Jurkat, Clone E6-1 (cell line): ENCODE measurements around the gene UBAC2.

Source experiments
- DNase-seq: peaks from one replicate; pipeline ENCODE4 v3.0.0-alpha.2; 2011; ENCODE audit warnings: low read depth, low spot score
- H3K4me3 ChIP-seq: 2 replicates; pipeline ENCODE4 v1.5.1; 2011; ENCODE audit warnings: mild to moderate bottlenecking, low read length, control low read depth, moderate library complexity

Gene UBAC2

DNA sequence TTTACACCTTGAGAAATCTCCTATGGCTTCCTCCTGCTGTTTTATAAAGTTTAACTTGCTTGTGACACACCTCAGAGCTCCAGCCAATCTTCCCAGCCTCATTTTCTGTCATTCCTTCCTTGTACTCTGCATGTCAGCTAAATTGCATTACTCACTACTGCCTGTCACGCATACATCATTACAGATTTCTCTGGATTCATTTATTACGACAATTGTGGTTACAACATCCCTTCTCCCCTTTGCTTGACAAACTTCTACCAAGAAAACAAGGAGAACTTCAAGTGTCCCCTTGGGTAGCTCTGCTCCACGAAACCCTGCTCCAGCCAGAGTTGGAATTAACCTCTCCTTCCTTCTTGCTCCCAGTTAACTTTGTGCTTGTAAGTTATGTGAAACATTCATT, 79.5 kb downstream of the UBAC2 start:
- DNase-seq = no peak

GRCh38 chr13:99281811-99282263, 81.2 kb downstream of the UBAC2 start:
- no peak for DNase-seq
- H3K4me3 ChIP-seq = no peak overlapping the region

More for the DNA sequence above, 79.5 kb downstream of the UBAC2 start:
- no peak overlapping the region for H3K4me3 ChIP-seq

DNA sequence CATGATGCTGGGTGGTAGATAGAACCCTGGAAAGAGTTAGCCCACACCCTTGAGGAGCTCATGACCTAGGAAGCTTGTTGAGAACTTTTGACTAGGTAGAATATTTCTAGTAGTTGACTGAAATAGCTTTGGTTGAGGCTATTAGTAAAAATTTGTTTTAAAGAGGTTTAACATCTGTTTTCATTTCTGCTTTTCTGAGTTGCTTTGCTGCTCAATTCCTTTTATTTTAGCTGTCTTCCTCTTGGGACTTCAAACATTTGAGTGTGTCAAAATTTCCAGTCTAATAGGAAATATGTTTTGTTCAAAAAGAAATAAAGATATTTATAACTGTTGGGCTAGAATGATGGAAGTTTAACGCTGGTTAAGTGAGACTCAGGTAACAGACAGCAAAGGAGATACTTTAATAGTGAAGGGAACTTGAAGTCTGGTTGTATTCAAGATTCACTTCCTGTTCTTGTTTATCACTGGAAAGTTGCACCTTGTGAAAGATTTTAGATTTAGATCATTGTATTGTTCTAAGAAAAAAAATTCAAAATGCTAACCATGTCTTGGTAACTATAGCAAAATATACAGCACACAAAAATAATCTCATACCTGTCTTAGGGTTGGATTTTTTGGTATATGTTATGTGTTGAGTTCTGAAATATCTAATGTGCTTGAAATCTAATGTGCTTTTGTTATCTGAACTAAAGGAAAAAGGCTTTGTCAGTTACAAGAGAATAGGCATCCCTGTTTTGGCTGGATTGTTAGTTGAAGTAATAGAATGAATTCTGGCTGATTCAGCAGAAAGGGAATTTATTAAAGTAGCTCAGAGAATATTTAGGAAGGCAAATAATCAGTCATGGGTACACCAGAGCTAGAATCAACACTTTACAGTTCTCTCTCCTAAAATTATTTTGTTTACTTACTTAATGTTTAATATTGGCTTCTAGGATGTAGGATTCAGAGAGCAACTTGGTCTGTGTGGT, 81.9 kb downstream of the UBAC2 start:
- no peak for DNase-seq
- H3K4me3 ChIP-seq = no peak overlapping the region

DNA sequence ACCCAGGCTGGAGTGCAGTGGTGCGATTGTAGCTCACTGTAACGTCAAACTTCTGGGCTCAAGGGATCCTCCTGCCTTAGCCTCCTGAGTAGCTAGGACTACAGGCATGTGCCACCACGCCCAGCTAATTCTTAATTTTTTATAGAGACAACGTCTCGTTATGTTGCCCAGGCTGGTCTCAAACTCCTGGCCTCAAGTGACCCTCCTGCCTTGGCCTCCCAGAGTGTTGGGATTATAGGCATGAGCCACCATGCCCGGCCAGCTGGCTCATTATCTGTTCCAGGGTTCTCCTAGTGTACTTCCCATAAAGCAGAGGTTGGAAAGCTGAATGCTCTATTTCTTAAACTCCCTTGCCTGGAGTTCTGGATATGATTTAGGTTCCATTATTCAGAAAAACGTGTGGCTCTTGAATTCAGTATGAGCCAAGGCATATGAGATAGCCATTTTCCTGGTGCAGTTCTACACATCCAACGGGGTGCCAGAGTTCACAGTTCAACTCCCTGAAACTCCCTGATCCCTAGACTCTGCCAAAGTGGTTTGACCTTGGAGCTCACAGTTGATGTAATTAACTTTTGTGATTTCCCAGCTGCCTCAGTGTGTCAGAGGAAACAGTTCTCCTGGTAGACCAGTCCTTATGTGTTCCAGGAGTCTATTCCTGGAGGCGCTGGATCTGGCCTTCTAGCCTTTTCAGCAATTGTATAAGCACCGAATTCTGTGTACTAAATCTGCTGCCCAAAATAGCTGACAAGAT, 85.0 kb downstream of the UBAC2 start:
- H3K4me3 ChIP-seq = no peak overlapping the region
- DNase-seq = no peak

GRCh38 chr13:99287551-99287950, 86.9 kb downstream of the UBAC2 start:
- H3K4me3 ChIP-seq = no peak overlapping the region
- DNase-seq = no peak

GRCh38 chr13:99288089-99288488, 87.4 kb downstream of the UBAC2 start:
- H3K4me3 ChIP-seq = no peak overlapping the region
- no peak for DNase-seq

DNA sequence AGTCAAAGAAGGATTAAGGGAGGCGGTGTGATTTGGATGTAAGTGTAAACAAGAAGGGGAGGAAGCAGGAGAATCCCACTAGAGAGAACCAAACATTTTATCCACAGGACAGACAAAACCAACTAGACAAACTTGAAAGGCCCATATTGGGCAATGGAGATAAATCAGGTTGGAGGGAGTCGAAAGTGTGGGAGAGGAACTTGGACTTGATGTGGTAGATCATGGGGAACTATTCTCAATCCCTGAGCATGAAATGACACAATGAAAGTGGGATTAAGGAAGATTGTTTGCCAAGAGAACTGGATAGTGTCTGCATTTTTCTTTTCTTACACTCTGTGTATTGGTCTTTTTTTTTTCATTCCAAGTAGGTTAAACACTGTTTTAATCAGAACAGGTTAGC, 88.6 kb downstream of the UBAC2 start:
- H3K4me3 ChIP-seq = no peak overlapping the region
- DNase-seq = no peak

GRCh38 chr13:99289674-99290337, 89.2 kb downstream of the UBAC2 start:
- DNase-seq = no peak
- H3K4me3 ChIP-seq = no peak overlapping the region

- DNase-seq = no peak
- no peak overlapping the region for H3K4me3 ChIP-seq
These were observed 90.2 kb downstream of the UBAC2 start for GRCh38 chr13:99290894-99291293.

DNA sequence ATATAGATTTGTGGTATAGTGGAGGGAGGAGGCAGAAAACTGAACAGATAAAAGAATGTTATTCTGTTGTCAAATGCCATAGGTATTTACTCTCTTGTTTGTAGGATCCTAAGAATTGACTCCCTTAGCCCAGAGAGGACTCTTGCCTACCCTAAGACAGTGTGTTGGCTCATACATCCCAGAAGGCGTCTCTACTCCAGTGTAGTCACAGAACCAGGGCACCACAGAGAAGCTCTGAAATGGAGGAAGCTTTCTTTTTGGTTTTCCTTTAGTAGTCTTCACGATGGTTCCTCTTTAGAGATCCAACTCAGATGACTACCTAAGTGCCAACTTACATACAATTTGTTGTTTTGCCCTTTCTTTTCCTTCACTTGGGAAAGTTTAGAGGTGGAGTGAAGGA, 92.5 kb downstream of the UBAC2 start:
- no peak overlapping the region for H3K4me3 ChIP-seq
- no peak for DNase-seq

- H3K4me3 ChIP-seq = no peak overlapping the region
These were observed 93.5 kb downstream of the UBAC2 start for GRCh38 chr13:99294198-99294597.

DNA sequence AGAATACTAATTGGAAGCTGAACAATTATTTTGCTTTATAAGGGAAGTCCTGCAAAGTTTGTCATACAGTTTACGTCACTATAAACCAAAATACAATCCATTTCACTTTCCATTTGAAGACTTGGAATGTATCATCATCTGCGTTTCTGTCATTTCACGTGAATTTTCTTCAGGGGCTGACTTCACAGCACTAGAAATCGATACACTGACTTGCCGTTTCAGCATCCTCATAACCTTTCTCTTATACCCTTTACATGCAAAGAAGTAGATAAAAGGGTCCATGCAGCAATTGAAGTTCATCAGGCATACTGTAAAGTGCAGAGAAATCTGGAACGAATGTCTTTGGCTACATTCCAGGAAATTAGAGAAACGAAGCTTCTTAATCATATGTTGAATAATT, 94.3 kb downstream of the UBAC2 start:
- DNase-seq = no peak
- H3K4me3 ChIP-seq = no peak overlapping the region

More at GRCh38 chr13:99294198-99294597, 93.5 kb downstream of the UBAC2 start:
- DNase-seq = no peak

- DNase-seq = no peak
- no peak overlapping the region for H3K4me3 ChIP-seq
These were observed 95.0 kb downstream of the UBAC2 start for GRCh38 chr13:99295488-99296252.

DNA sequence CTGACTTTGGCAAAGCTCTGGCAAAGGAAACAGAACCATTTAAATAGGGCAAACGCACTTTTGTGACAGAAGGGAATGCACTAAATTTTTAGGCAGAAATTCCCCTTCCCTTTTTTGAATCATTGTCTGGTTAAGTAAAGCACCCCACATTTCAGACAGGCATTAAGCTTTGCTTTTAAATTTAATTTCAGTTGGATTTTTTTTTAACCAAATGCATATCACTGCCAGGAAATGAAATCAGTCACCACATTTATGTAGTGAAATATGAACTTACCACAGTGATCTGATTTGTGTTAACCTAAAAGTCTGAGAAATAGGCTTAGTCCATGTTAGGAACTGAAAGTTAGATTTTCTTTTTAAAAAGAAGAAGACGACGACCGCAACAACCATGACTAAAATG, 95.7 kb downstream of the UBAC2 start:
- no peak overlapping the region for H3K4me3 ChIP-seq
- DNase-seq = no peak

GRCh38 chr13:99297331-99297730, 96.7 kb downstream of the UBAC2 start:
- H3K4me3 ChIP-seq = no peak overlapping the region
- no peak for DNase-seq

GRCh38 chr13:99298056-99298455, 97.4 kb downstream of the UBAC2 start:
- no peak for DNase-seq
- H3K4me3 ChIP-seq = no peak overlapping the region

DNA sequence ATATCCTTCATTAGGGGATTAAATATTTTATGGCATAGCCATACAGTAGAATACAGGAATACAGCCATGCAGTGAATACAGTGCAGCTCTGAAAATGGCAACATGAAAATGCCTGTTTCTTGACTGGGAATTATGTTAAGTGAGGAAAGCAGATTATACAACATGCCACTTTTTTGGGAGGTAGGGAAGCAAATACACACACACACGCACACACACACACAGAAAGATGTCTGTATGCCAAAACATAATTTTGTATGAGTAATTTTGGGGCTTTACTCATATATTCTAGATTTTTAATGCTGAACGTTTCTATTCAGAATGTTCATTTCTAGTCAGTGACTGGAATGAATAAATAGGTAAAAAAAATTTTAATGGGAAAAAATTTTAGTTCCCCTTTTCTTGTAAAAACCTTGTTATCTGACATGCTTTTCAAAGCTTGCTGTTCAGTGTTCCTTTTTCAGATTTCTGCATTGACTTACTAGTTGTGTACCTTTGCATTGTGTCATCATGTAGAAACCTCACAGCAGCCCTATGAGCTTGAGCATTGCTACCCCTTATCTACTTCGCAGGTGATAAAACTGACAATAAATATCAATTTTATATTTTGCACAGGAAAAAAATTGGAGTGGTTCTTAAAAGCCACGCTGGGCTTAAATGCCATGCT, 98.7 kb downstream of the UBAC2 start:
- no peak overlapping the region for H3K4me3 ChIP-seq
- no peak for DNase-seq

GRCh38 chr13:99299920-99300341, 99.3 kb downstream of the UBAC2 start:
- no peak overlapping the region for H3K4me3 ChIP-seq
- DNase-seq = no peak
